ENCODE data around the gene E2F4.

- TF ChIP-seq EZH2 (IDR thresholded peaks at IDR 0.05; ENCODE audit: borderline replicate concordance) = no peak
- TF ChIP-seq CTCF (IDR thresholded peaks at IDR 0.05; ENCODE audit: poor library complexity) = no peak
Measured at GRCh38 chr16:67183627-67184452, 8.1 kb upstream of the E2F4 start, which contains the start of gene MATCAP1.
